Measurements from ENCODE around the gene GSTT2B. TPM values are rescaled to one million over a fixed set of nuclear protein-coding genes. Genes with fewer than 3 reads are reported as not detected.
"Not testable (repeated sequence)": the region's sequence is repeated elsewhere in the genome, so short reads cannot be mapped to it uniquely, and the experiment has no call there.

Gene GSTT2B
- total RNA-seq, 1 experiment from 2014 or later = 6.5 TPM

DNA sequence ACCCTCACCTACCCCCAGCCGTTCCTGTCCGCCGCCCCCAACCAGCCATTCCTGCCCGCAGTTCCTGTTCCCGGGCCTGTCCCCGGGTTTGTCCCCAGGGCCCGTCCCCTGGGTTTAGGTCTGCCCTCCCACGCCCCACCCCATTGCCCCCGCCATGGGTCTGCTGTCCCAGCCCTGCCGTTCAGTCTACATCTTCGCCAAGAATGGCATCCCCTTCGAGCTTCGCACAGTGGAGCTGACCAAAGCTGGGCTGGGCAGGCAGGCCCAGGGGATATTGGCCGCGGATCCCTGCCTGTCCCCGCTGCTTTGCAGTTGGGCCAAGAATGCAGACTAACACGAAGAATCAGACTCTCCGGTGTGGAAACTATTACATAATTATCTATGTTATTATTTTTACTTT, 11.2 kb downstream of the GSTT2B start:
- CTCF ChIA-PET; H3K9me3 ChIP-seq (ENCODE audit: control insufficient read depth, insufficient read depth, low read depth, low read length); intact Hi-C loops (cut with micrococcal nuclease; ENCODE audit: unreplicated experiment); H3K27me3 ChIP-seq (ENCODE audit: control insufficient read depth, insufficient read depth, low read length); BruUV-seq (replicated peaks); H3K27ac ChIP-seq (ENCODE audit: low read length); ATAC-seq; H3K4me1 ChIP-seq (ENCODE audit: control insufficient read depth, insufficient read depth, low read length); POLR2A ChIA-PET; H3K4me3 ChIP-seq (ENCODE audit: low read depth in 2 of 2, low read length in 2 of 2); H3K36me3 ChIP-seq (ENCODE audit: control insufficient read depth, insufficient read depth, low read length); DNase-seq (ENCODE audit: low read depth, low spot score); in situ Hi-C loops (cut with HindIII; ENCODE audit: low pct_unique_long_range_greater_than_20kb, low sequenced_read_pairs): not testable (repeated sequence)

DNA sequence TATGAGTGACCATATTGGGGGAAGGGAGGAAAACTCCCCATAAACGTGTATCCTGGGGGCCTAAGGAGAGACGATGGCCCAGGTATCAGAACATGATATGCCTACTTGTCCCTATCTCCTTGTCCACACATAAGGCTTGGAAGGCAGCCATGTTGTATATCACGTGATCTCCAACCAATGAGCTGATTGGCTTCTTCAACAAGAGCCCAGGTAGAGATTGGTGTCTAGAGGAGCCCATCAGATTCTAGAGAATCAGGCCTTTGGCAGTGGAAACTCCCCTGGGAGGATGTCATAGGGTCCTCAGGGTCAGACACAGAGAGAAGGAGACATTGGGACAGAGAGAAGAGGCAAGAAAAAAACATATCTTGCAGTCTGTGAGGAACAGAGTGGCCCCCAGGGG, 13.6 kb downstream of the GSTT2B start:
- DNase-seq (ENCODE audit: low read depth, low spot score); H3K4me3 ChIP-seq (ENCODE audit: low read depth in 2 of 2, low read length in 2 of 2); H3K9me3 ChIP-seq (ENCODE audit: control insufficient read depth, insufficient read depth, low read depth, low read length); H3K36me3 ChIP-seq (ENCODE audit: control insufficient read depth, insufficient read depth, low read length); ATAC-seq; intact Hi-C loops (cut with micrococcal nuclease; ENCODE audit: unreplicated experiment); H3K27me3 ChIP-seq (ENCODE audit: control insufficient read depth, insufficient read depth, low read length); in situ Hi-C loops (cut with HindIII; ENCODE audit: low pct_unique_long_range_greater_than_20kb, low sequenced_read_pairs); CTCF ChIA-PET; POLR2A ChIA-PET; BruUV-seq (replicated peaks); H3K27ac ChIP-seq (ENCODE audit: low read length); H3K4me1 ChIP-seq (ENCODE audit: control insufficient read depth, insufficient read depth, low read length): not testable (repeated sequence)

DNA sequence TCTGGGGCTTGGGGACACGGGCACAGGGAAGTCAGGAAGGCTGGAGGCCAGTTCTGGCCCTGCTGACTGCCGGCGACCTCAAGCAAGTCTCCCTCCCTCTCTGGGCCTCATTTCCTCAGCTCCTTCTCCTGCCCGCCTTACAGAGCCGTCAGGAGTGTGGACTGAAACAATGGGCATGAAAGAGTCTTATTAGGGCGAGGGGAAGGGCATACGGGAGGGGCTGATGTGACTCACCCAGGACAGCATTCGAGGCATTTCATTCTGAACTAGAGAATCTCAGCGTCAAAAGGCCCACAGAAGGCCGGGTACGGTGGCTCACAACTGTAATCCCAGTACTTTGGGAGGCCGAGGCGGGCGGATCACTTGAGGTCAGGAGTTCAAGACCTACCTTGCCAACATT, 20.8 kb downstream of the GSTT2B start:
- H3K36me3 ChIP-seq (ENCODE audit: control insufficient read depth, insufficient read depth, low read length); H3K27ac ChIP-seq (ENCODE audit: low read length); DNase-seq (ENCODE audit: low read depth, low spot score); POLR2A ChIA-PET; in situ Hi-C loops (cut with HindIII; ENCODE audit: low pct_unique_long_range_greater_than_20kb, low sequenced_read_pairs); H3K4me1 ChIP-seq (ENCODE audit: control insufficient read depth, insufficient read depth, low read length); ATAC-seq; intact Hi-C loops (cut with micrococcal nuclease; ENCODE audit: unreplicated experiment); H3K4me3 ChIP-seq (ENCODE audit: low read depth in 2 of 2, low read length in 2 of 2); H3K27me3 ChIP-seq (ENCODE audit: control insufficient read depth, insufficient read depth, low read length); H3K9me3 ChIP-seq (ENCODE audit: control insufficient read depth, insufficient read depth, low read depth, low read length); BruUV-seq (replicated peaks); CTCF ChIA-PET: not testable (repeated sequence)

DNA sequence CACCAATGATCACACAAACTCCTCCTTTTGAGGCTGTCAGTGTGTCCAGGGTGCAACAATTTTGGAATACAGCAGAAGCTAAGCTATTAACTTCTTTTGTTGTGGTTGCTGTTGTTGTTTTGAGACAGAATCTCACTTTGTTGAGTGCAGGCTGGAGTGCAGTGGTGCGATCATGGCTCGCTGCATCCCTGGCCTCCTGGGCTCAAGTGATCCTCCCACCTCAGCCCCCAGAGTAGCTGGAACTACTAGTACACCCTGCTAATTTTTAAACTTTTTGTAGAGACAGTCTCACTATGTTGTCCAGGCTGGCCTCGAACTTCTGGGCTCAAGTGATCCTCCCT, 22.0 kb downstream of the GSTT2B start:
- H3K4me3 ChIP-seq (ENCODE audit: low read depth in 2 of 2, low read length in 2 of 2) = no peak overlapping the region
- ChIA-PET CTCF (no interaction called here), POLR2A (no interaction called here)
- intact Hi-C loops (cut with micrococcal nuclease; ENCODE audit: unreplicated experiment) (no loop called here), in situ Hi-C loops (cut with HindIII; ENCODE audit: low pct_unique_long_range_greater_than_20kb, low sequenced_read_pairs) (no loop called here)
- H3K36me3 ChIP-seq (ENCODE audit: control insufficient read depth, insufficient read depth, low read length) = no peaks in the 10 kb centered on the region
- no peaks in the 10 kb centered on the region for H3K27me3 ChIP-seq (ENCODE audit: control insufficient read depth, insufficient read depth, low read length)
- no TSS peak for BruUV-seq (replicated peaks)
- TF ChIP-seq SIN3A (IDR thresholded peaks at IDR 0.05; ENCODE audit: borderline replicate concordance, insufficient read depth, low read depth, low read length) = no peak
- TF ChIP-seq, protein P1, sequence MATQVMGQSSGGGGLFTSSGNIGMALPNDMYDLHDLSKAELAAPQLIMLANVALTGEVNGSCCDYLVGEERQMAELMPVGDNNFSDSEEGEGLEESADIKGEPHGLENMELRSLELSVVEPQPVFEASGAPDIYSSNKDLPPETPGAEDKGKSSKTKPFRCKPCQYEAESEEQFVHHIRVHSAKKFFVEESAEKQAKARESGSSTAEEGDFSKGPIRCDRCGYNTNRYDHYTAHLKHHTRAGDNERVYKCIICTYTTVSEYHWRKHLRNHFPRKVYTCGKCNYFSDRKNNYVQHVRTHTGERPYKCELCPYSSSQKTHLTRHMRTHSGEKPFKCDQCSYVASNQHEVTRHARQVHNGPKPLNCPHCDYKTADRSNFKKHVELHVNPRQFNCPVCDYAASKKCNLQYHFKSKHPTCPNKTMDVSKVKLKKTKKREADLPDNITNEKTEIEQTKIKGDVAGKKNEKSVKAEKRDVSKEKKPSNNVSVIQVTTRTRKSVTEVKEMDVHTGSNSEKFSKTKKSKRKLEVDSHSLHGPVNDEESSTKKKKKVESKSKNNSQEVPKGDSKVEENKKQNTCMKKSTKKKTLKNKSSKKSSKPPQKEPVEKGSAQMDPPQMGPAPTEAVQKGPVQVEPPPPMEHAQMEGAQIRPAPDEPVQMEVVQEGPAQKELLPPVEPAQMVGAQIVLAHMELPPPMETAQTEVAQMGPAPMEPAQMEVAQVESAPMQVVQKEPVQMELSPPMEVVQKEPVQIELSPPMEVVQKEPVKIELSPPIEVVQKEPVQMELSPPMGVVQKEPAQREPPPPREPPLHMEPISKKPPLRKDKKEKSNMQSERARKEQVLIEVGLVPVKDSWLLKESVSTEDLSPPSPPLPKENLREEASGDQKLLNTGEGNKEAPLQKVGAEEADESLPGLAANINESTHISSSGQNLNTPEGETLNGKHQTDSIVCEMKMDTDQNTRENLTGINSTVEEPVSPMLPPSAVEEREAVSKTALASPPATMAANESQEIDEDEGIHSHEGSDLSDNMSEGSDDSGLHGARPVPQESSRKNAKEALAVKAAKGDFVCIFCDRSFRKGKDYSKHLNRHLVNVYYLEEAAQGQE (IDR thresholded peaks at IDR 0.05; ENCODE audit: insufficient read depth in 1 of 2, low read depth in 2 of 2, low read length in 1 of 2) = no peak
- TF ChIP-seq POLR2AphosphoS5 (IDR thresholded peaks at IDR 0.05; ENCODE audit: low read depth, low read length) = no peak
- TF ChIP-seq, protein P2, sequence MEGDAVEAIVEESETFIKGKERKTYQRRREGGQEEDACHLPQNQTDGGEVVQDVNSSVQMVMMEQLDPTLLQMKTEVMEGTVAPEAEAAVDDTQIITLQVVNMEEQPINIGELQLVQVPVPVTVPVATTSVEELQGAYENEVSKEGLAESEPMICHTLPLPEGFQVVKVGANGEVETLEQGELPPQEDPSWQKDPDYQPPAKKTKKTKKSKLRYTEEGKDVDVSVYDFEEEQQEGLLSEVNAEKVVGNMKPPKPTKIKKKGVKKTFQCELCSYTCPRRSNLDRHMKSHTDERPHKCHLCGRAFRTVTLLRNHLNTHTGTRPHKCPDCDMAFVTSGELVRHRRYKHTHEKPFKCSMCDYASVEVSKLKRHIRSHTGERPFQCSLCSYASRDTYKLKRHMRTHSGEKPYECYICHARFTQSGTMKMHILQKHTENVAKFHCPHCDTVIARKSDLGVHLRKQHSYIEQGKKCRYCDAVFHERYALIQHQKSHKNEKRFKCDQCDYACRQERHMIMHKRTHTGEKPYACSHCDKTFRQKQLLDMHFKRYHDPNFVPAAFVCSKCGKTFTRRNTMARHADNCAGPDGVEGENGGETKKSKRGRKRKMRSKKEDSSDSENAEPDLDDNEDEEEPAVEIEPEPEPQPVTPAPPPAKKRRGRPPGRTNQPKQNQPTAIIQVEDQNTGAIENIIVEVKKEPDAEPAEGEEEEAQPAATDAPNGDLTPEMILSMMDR (IDR thresholded peaks at IDR 0.05) = no peak
- TF ChIP-seq TCF7L2 (IDR thresholded peaks at IDR 0.05; ENCODE audit: low read depth, low read length) = no peak
- H3K9me3 ChIP-seq (ENCODE audit: control insufficient read depth, insufficient read depth, low read depth, low read length) = no peaks in the 10 kb centered on the region
- no peaks in the 10 kb centered on the region for H3K4me1 ChIP-seq (ENCODE audit: control insufficient read depth, insufficient read depth, low read length)
- ATAC-seq = no peak
- no peak overlapping the region for H3K27ac ChIP-seq (ENCODE audit: low read length)
- DNase-seq (ENCODE audit: low read depth, low spot score) = no peak

All from Panc1 (cell line).